Suprapubic skin (tissue), 4 donors: ENCODE data around the gene TMEM255A. TPM values are rescaled to one million over a fixed set of nuclear protein-coding genes. Genes with fewer than 3 reads are reported as not detected.
"Not testable (repeated sequence)": the region's sequence is repeated elsewhere in the genome, so short reads cannot be mapped to it uniquely, and the experiment has no call there.

Experiments
- DNase-seq, 2 donors: peaks; one replicate each; pipeline ENCODE4 v3.0.0-alpha.2; 2019; ENCODE audit warnings: low spot score in 2 of 2
- H3K27ac ChIP-seq: fragments of 200-600 bp; sonication (generic); one replicate; pipeline ENCODE4 v1.5.1; 2019
- H3K27me3 ChIP-seq: fragments of 200-600 bp; sonication (generic); one replicate; pipeline ENCODE4 v1.5.1; 2019
- H3K36me3 ChIP-seq: fragments of 200-600 bp; sonication (generic); one replicate; pipeline ENCODE4 v1.5.1; 2019
- H3K4me1 ChIP-seq: fragments of 200-600 bp; sonication (generic); one replicate; pipeline ENCODE4 v1.5.1; 2019
- H3K4me3 ChIP-seq: fragments of 200-600 bp; sonication (generic); one replicate; pipeline ENCODE4 v1.5.1; 2019; ENCODE audit warnings: mild to moderate bottlenecking
- H3K9me3 ChIP-seq: fragments of 200-600 bp; sonication (generic); one replicate; pipeline ENCODE4 v1.5.1; 2019
- EP300 ChIP-seq: sonication (generic); formaldehyde crosslinking; IDR thresholded peaks from one replicate; pipeline ENCODE4 v1.6.1; 2017; ENCODE audit warnings: antibody characterized with exemption
- POLR2A ChIP-seq, 2 donors: fragments of 450-650 bp; IDR thresholded peaks; one replicate each; pipeline ENCODE4 v1.6.1; 2017; ENCODE audit warnings: antibody characterized with exemption in 2 of 2, mild to moderate bottlenecking in 2 of 2, moderate library complexity in 2 of 2
- POLR2AphosphoS5 ChIP-seq, 3 donors: sonication (generic); formaldehyde crosslinking; IDR thresholded peaks; one replicate each; pipeline ENCODE4 v1.6.1; 2017; ENCODE audit warnings: antibody characterized with exemption in 3 of 3
- WGBS: methylation state at CpG from one replicate; pipeline ENCODE4 v1.1.5; 2018; 5-methylcytosine and 5-hydroxymethylcytosine counted together
- total RNA-seq, 4 donors: library from RNA; depleted of rRNA; stranded (reverse); fragments of >200 nt; gene quantifications; one replicate each; pipeline ENCODE4 v1.1.0, GENCODE V29; 2016
- TF ChIP-seq, protein P1 (sequence below), 2 donors: fragments of 200-600 bp in 1 of 2; fragments of 450-650 bp in 1 of 2; sonication (generic) in 1 of 2; IDR thresholded peaks; one replicate each; pipeline ENCODE4 v1.5.1; 2016 to 2019; ENCODE audit warnings: antibody characterized with exemption in 2 of 2, mild to moderate bottlenecking in 1 of 2, moderate library complexity in 1 of 2

TMEM255A gene
- total RNA-seq, 4 donors from 2014 or later = 0.72 to 1.7 (median 1.6) TPM

DNA sequence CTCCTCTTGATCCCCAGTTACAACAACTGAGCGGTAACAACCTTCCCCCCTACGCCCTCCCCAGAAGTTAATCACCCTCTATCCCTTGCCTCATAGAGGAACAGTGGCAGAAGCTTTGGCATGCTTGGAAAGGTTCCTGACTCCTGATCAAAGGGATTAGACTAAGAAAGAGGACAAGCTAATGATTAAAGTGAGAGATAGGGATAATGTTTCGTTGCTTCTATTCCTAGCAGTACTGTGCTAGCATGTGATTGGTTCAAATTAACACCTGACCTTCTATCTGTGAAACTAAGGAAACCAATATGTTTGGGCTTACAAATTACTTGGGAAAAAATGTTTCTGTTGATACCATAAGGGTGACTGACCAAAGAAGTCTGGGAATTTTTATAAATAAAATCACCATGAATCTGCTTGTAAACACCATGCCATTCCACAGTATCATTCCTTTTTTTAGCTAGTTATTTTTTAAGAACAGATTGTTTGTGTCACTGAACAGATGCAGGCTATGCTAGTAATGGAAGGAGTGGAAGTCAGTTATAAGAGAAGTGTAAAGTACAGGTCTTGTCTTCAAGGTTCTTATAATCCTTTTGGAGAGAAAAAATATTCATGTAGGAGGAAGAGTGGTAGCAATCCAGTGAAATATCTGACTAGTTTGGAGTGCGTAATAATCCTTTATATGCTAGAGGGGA is 39.3 kb upstream of the TMEM255A start:
- no peaks in the 10 kb centered on the region for H3K27me3 ChIP-seq
- WGBS = 66% methylated on average over 4 of the region's 4 CpGs
- DNase-seq = no peak
- H3K4me3 ChIP-seq = no peak overlapping the region
- TF ChIP-seq, protein P1, sequence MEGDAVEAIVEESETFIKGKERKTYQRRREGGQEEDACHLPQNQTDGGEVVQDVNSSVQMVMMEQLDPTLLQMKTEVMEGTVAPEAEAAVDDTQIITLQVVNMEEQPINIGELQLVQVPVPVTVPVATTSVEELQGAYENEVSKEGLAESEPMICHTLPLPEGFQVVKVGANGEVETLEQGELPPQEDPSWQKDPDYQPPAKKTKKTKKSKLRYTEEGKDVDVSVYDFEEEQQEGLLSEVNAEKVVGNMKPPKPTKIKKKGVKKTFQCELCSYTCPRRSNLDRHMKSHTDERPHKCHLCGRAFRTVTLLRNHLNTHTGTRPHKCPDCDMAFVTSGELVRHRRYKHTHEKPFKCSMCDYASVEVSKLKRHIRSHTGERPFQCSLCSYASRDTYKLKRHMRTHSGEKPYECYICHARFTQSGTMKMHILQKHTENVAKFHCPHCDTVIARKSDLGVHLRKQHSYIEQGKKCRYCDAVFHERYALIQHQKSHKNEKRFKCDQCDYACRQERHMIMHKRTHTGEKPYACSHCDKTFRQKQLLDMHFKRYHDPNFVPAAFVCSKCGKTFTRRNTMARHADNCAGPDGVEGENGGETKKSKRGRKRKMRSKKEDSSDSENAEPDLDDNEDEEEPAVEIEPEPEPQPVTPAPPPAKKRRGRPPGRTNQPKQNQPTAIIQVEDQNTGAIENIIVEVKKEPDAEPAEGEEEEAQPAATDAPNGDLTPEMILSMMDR (IDR thresholded peaks at IDR 0.05) = no peak
- no peak for TF ChIP-seq POLR2AphosphoS5 (IDR thresholded peaks at IDR 0.05)
- H3K36me3 ChIP-seq = no peaks in the 10 kb centered on the region
- no peak overlapping the region for H3K27ac ChIP-seq
- no peaks in the 10 kb centered on the region for H3K9me3 ChIP-seq
- H3K4me1 ChIP-seq = no peaks in the 10 kb centered on the region

DNA sequence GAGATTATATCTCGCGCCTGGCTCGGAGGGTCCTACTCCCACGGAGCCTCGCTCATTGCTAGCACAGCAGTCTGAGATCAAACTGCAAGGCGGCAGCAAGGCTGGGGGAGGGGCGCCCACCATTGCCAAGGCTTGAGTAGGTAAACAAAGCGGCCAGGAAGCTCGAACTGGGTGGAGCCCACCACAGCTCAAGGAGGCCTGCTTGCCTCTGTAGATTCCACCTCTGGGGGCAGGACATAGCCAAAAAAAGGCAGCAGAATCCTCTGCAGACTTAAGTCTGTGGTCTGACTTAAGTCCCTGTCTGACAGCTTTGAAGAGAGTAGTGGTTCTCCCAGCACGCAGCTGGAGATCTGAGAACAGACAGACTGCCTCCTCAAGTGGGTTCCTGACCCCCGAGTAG is 33.3 kb upstream of the TMEM255A start:
- not testable (repeated sequence) for H3K9me3 ChIP-seq, H3K27me3 ChIP-seq, H3K4me3 ChIP-seq, H3K4me1 ChIP-seq, H3K27ac ChIP-seq, H3K36me3 ChIP-seq, DNase-seq
- WGBS = 88% methylated on average over 7 of the region's 11 CpGs

DNA sequence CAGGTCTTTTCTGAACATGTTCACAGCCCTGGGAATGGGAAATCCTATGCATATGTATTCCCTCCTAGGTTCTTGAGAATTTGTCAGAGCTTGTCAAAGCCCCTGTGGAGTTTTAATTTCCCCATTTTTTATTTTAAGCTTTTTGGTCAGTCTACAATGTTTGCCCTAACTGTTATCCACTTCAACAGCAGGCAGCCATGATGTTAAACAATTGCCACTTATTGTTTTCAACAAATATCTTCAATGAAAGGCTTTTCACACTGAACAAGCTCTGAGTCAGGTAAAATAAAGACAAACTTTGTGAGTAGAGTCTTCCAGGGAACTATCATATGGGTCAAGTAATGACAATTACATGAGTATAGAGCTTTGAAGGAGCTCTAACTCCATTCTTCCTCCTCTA is 25.6 kb upstream of the TMEM255A start:
- Histone ChIP-seq H3K27ac (no peak overlapping the region), H3K4me1 (no peaks in the 10 kb centered on the region), H3K27me3 (no peaks in the 10 kb centered on the region), H3K9me3 (no peaks in the 10 kb centered on the region), H3K4me3 (no peak overlapping the region), H3K36me3 (no peaks in the 10 kb centered on the region)
- TF ChIP-seq, protein P1 (IDR thresholded peaks at IDR 0.05) = no peak
- TF ChIP-seq POLR2AphosphoS5 (IDR thresholded peaks at IDR 0.05) = no peak
- TF ChIP-seq EP300 = no peak
- no peak for TF ChIP-seq POLR2A (IDR thresholded peaks at IDR 0.05)
- no peak for DNase-seq

DNA sequence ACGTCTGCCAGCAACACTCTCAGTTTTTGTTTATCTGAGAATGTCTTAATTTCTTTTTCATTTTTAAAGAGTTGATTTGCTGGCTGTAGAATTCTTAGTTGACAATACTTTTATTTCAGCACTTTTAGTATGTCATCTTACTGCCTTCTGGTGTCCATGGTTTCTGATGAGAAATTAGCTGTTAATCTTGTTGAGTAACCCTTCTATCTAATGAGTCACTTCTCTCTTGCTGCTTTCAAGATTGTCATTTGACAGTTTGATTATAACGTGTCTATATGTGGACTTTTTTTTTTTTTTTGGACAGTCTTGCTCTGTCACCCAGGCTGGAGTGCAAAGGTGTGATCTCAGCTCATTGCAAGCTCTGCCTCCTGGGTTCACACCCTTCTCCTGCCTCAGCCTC is 24.0 kb upstream of the TMEM255A start:
- Histone ChIP-seq H3K27ac (no peak overlapping the region), H3K4me1 (no peaks in the 10 kb centered on the region), H3K36me3 (no peaks in the 10 kb centered on the region), H3K27me3 (no peaks in the 10 kb centered on the region), H3K9me3 (no peaks in the 10 kb centered on the region), H3K4me3 (no peak overlapping the region)
- DNase-seq = no peak
- TF ChIP-seq EP300 (no peak), POLR2A (IDR thresholded peaks at IDR 0.05) (no peak), POLR2AphosphoS5 (IDR thresholded peaks at IDR 0.05) (no peak)
- TF ChIP-seq, protein P1 (IDR thresholded peaks at IDR 0.05) = no peak
- WGBS = 67% methylated on average over 2 of the region's 2 CpGs

DNA sequence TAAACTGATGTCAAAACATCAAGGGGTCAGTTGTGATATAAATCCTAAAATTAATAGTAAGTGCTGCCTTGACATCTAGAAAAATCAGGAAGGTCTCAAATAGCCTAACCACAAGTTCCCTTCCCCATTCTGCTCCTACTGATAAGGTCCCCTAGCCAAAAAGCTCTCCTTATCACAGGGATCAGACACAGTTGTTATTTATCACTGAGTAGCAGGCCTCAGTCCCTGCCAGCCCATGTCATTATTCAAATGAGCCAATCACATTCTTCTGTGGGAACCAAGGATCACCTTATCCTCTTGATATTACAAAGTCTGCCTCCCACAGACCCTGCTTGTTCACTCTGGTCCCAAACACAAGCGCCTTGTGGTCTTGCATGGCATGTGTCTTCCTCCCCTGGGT is 23.3 kb upstream of the TMEM255A start:
- Histone ChIP-seq H3K4me3 (no peak overlapping the region), H3K27me3 (no peaks in the 10 kb centered on the region), H3K9me3 (no peaks in the 10 kb centered on the region), H3K36me3 (no peaks in the 10 kb centered on the region), H3K27ac (no peak overlapping the region), H3K4me1 (no peaks in the 10 kb centered on the region)
- no peak for DNase-seq
- WGBS = 61% methylated on average over 1 of the region's 1 CpG
- TF ChIP-seq EP300 = no peak
- no peak for TF ChIP-seq POLR2AphosphoS5 (IDR thresholded peaks at IDR 0.05)
- TF ChIP-seq, protein P1 (IDR thresholded peaks at IDR 0.05) = no peak
- no peak for TF ChIP-seq POLR2A (IDR thresholded peaks at IDR 0.05)

DNA sequence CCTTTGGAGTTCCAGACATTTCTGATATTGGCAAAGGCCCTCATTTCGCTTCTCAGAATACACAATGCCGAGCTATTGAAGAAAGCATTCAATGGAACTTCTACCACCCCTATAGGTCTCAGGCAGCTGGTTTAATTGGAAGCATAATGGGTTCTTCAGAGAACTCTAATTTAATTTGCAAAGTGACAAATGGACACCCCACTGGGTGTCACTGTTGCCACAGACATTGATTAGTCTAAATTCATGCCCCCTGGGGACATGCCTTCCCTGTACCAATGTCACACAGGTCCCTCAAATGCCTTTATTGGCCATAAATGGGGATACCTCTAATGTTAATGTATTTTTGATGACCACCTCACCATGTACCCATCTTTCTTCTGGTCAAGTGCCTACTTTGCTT is 22.9 kb upstream of the TMEM255A start:
- TF ChIP-seq, protein P1 (IDR thresholded peaks at IDR 0.05) = no peak
- TF ChIP-seq EP300 (no peak), POLR2AphosphoS5 (IDR thresholded peaks at IDR 0.05) (no peak)
- no peaks in the 10 kb centered on the region for H3K4me1 ChIP-seq
- H3K36me3 ChIP-seq = no peaks in the 10 kb centered on the region
- 12% methylated on average over 2 of the region's 2 CpGs for WGBS
- H3K9me3 ChIP-seq = no peaks in the 10 kb centered on the region
- H3K27ac ChIP-seq = no peak overlapping the region
- DNase-seq = no peak
- no peaks in the 10 kb centered on the region for H3K27me3 ChIP-seq
- H3K4me3 ChIP-seq = no peak overlapping the region
